HEK293 (cell line): ENCODE data around the gene ATP13A3.

Experiments used
- CTCF ChIA-PET: fragments of 350-600 bp; formaldehyde crosslinking; extraction: SDS; loops from one replicate; lab custom pipeline; 2021; ENCODE audit warnings: antibody characterized with exemption; lab: Yijun Ruan, JAX
- POLR2A ChIA-PET: fragments of 300-600 bp; formaldehyde crosslinking; extraction: SDS; loops from one replicate; lab custom pipeline; 2020; ENCODE audit warnings: antibody characterized with exemption, inconsistent platforms; lab: Yijun Ruan, JAX
- H3K27ac ChIP-seq: fragments of 200-500 bp; sonication (Bioruptor generic); 2 replicates; pipeline ENCODE4 v1.5.1; 2014; ENCODE audit warnings: low read depth, low read length, control low read depth, inconsistent platforms; ENCODE audit errors: extremely low read depth
- H3K36me3 ChIP-seq, 2 experiments: fragments of 200-500 bp in 1 of 2; sonication (Bioruptor generic) in 1 of 2; 1 replicate in 1 of 2; 2 replicates in 1 of 2; pipeline ENCODE4 v1.5.1; 2014 to 2017; ENCODE audit warnings: inconsistent platforms in 2 of 2, low read length in 2 of 2; ENCODE audit not compliant: control insufficient read depth in 2 of 2, insufficient read depth in 1 of 2
- H3K4me1 ChIP-seq: fragments of 200-500 bp; sonication (Bioruptor generic); 2 replicates; pipeline ENCODE4 v1.5.1; 2014; ENCODE audit warnings: mild to moderate bottlenecking, low read length, inconsistent platforms; ENCODE audit not compliant: control insufficient read depth, insufficient read depth
- H3K4me3 ChIP-seq: 2 replicates; pipeline ENCODE4 v1.5.1; 2011; ENCODE audit warnings: low read depth, mild to moderate bottlenecking, control low read depth, low read length, moderate library complexity
- H3K9me3 ChIP-seq: fragments of 200-500 bp; sonication (Bioruptor generic); 2 replicates; pipeline ENCODE4 v1.5.1; 2014; ENCODE audit warnings: low read depth, low read length, inconsistent platforms; ENCODE audit not compliant: control insufficient read depth, insufficient read depth
- INSM2 ChIP-seq: fragments of 450-650 bp; formaldehyde crosslinking; IDR thresholded peaks from 2 replicates; pipeline ENCODE4 v1.5.1; 2016; ENCODE audit warnings: missing biosample characterization, missing genetic modification characterization
- MZF1 ChIP-seq: fragments of 450-650 bp; formaldehyde crosslinking; IDR thresholded peaks from 2 replicates; pipeline ENCODE4 v1.5.1; 2017; ENCODE audit warnings: missing biosample characterization, missing genetic modification characterization, borderline replicate concordance
- PRDM1 ChIP-seq: fragments of 450-650 bp; formaldehyde crosslinking; IDR thresholded peaks from 2 replicates; pipeline ENCODE4; 2016; ENCODE audit warnings: missing biosample characterization, missing genetic modification characterization
- SALL2 ChIP-seq: fragments of 450-650 bp; formaldehyde crosslinking; IDR thresholded peaks from 2 replicates; pipeline ENCODE4 v1.5.0; 2017; ENCODE audit warnings: missing biosample characterization, mild to moderate bottlenecking, missing genetic modification characterization, borderline replicate concordance
- TSHZ1 ChIP-seq: fragments of 450-650 bp; formaldehyde crosslinking; IDR thresholded peaks from 2 replicates; pipeline ENCODE4 v1.5.1; 2016; ENCODE audit warnings: missing biosample characterization, missing genetic modification characterization, borderline replicate concordance
- ZBTB20 ChIP-seq: fragments of 450-650 bp; formaldehyde crosslinking; IDR thresholded peaks from 2 replicates; pipeline ENCODE4 v1.5.1; 2016; ENCODE audit warnings: missing biosample characterization, missing genetic modification characterization
- ZFP41 ChIP-seq: fragments of 450-650 bp; formaldehyde crosslinking; IDR thresholded peaks from 2 replicates; pipeline ENCODE4 v1.5.1; 2016; ENCODE audit warnings: missing biosample characterization, missing genetic modification characterization, borderline replicate concordance
- ZNF114 ChIP-seq: fragments of 450-650 bp; formaldehyde crosslinking; IDR thresholded peaks from 2 replicates; pipeline ENCODE4 v1.5.0; 2017; ENCODE audit warnings: missing biosample characterization, missing genetic modification characterization
- ZNF24 ChIP-seq: fragments of 450-650 bp; formaldehyde crosslinking; IDR thresholded peaks from 2 replicates; pipeline ENCODE4 v1.5.1; 2016; ENCODE audit warnings: missing biosample characterization, missing genetic modification characterization
- ZNF274 ChIP-seq, 2 experiments: fragments of 200-500 bp in 1 of 2; fragments of 450-650 bp in 1 of 2; sonication (Bioruptor generic) in 1 of 2; formaldehyde crosslinking in 1 of 2; IDR thresholded peaks; 2 replicates each; pipeline versions ENCODE4 v1.5.1 to v1.6.1; 2014 to 2016; ENCODE audit warnings: borderline replicate concordance in 1 of 2, inconsistent platforms in 1 of 2, low read length in 1 of 2, missing biosample characterization in 1 of 2, missing genetic modification characterization in 1 of 2
- ZNF513 ChIP-seq: fragments of 450-650 bp; IDR thresholded peaks from 2 replicates; pipeline ENCODE4 v1.5.1; 2018; ENCODE audit warnings: missing biosample characterization, missing genetic modification characterization
- ZNF600 ChIP-seq: fragments of 450-650 bp; formaldehyde crosslinking; IDR thresholded peaks from 2 replicates; pipeline ENCODE4 v1.5.1; 2016; ENCODE audit warnings: missing biosample characterization, missing genetic modification characterization
- ZNF776 ChIP-seq: fragments of 450-650 bp; formaldehyde crosslinking; IDR thresholded peaks from 2 replicates; pipeline ENCODE4 v1.5.0; 2017; ENCODE audit warnings: missing biosample characterization, missing genetic modification characterization, borderline replicate concordance

Gene ATP13A3

GRCh38 chr3:194475138-194475932, 11.5 kb downstream of the ATP13A3 start:
- Histone ChIP-seq H3K36me3 (peaks cover 0 to 19% of the 10 kb centered on the region in 2 experiments; a peak in 1 of 3 replicates), H3K4me3 (no peak overlapping the region), H3K9me3 (no peaks in the 10 kb centered on the region), H3K27ac (no peak overlapping the region), H3K4me1 (no peaks in the 10 kb centered on the region)
- CTCF ChIA-PET = interaction anchor here (1.0 to 6.3 kb wide), 3 partner anchors 10 to 119 kb away, joined by 3 to 49 read pairs (median 6); no protein-coding TSS in a partner anchor
- TF ChIP-seq INSM2 = no peak
- TF ChIP-seq ZNF600 (tag by site-specific recombination) = peak; percentile 55; the same call in 1 of the 2 replicates
- TF ChIP-seq PRDM1 = 0 out of 2 replicates have a peak, but pooled peaks have one; percentile 9
- POLR2A ChIA-PET = no interaction called here

- no peak overlapping the region for H3K27ac ChIP-seq
- TF ChIP-seq ZNF513 (tag by site-specific recombination) (no peak), ZNF776 (tag by site-specific recombination) (no peak), TSHZ1 (no peak), SALL2 (tag by site-specific recombination) (no peak), ZFP41 (tag by site-specific recombination) (no peak), ZNF114 (tag by site-specific recombination) (no peak), ZBTB20 (no peak), MZF1 (tag by site-specific recombination) (no peak), ZNF274 (IDR thresholded peaks at IDR 0.05; ENCODE audit: low read length) (no peak), ZNF274 (tag by site-specific recombination; IDR thresholded peaks at IDR 0.05; ENCODE audit: borderline replicate concordance) (no peak), ZNF24 (tag by site-specific recombination) (no peak)
- CTCF ChIA-PET = interaction anchor here (0.5 to 6.3 kb wide), 5 partner anchors 10 to 136 kb away, joined by 3 to 49 read pairs (median 6); no protein-coding TSS in a partner anchor
- no peaks in the 10 kb centered on the region for H3K9me3 ChIP-seq
- H3K4me1 ChIP-seq = no peaks in the 10 kb centered on the region
- peaks cover 0 to 19% of the 10 kb centered on the region in 2 experiments; a peak in 1 of 3 replicates for H3K36me3 ChIP-seq
- no peak overlapping the region for H3K4me3 ChIP-seq
- POLR2A ChIA-PET = no interaction called here
Measured at GRCh38 chr3:194474675-194475074, 12.1 kb downstream of the ATP13A3 start.
